ENCODE measurements around the gene PTPRB.

DNA sequence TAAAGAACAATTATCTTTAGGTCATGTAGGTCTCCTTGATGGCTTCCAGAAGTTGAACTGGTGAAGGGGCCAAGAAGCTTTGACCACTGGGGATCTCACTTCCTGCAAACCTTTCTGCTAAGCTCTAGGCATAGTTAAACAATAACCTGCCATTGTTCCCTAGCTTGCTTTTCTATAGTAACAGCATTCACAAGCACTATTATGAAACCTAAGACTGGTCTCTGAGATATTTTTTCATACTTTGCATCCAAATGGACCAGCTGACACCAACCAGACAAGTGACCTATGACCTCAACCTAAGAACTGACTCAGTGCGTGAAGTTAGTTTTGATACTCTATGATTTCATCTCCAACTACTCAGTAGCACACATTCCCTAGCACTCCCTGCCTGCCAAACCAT lies 129.1 kb downstream of the PTPRB start:
- TF ChIP-seq, protein P1, sequence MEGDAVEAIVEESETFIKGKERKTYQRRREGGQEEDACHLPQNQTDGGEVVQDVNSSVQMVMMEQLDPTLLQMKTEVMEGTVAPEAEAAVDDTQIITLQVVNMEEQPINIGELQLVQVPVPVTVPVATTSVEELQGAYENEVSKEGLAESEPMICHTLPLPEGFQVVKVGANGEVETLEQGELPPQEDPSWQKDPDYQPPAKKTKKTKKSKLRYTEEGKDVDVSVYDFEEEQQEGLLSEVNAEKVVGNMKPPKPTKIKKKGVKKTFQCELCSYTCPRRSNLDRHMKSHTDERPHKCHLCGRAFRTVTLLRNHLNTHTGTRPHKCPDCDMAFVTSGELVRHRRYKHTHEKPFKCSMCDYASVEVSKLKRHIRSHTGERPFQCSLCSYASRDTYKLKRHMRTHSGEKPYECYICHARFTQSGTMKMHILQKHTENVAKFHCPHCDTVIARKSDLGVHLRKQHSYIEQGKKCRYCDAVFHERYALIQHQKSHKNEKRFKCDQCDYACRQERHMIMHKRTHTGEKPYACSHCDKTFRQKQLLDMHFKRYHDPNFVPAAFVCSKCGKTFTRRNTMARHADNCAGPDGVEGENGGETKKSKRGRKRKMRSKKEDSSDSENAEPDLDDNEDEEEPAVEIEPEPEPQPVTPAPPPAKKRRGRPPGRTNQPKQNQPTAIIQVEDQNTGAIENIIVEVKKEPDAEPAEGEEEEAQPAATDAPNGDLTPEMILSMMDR (IDR thresholded peaks at IDR 0.05; ENCODE audit: poor library complexity), result no peak
- TF ChIP-seq EZH2 (IDR thresholded peaks at IDR 0.05; ENCODE audit: borderline replicate concordance) (no peak), EZH2phosphoT487 (IDR thresholded peaks at IDR 0.05; ENCODE audit: low read depth, severe bottlenecking, unreplicated experiment) (no peak)

Measured in hepatocyte (in vitro differentiated cells).